ENCODE data around the gene APOBEC3A. TPM values are rescaled to one million over a fixed set of nuclear protein-coding genes. Genes with fewer than 3 reads are reported as not detected.
A peak's percentile ranks its signal among the peaks of the same experiment; 100 is the strongest.

Gene APOBEC3A
- 10 to 100 TPM in 3 of 6 donors, 1 to 10 TPM in 3; 3.0 to 27.3 (median 8.3) TPM for total RNA-seq

DNA sequence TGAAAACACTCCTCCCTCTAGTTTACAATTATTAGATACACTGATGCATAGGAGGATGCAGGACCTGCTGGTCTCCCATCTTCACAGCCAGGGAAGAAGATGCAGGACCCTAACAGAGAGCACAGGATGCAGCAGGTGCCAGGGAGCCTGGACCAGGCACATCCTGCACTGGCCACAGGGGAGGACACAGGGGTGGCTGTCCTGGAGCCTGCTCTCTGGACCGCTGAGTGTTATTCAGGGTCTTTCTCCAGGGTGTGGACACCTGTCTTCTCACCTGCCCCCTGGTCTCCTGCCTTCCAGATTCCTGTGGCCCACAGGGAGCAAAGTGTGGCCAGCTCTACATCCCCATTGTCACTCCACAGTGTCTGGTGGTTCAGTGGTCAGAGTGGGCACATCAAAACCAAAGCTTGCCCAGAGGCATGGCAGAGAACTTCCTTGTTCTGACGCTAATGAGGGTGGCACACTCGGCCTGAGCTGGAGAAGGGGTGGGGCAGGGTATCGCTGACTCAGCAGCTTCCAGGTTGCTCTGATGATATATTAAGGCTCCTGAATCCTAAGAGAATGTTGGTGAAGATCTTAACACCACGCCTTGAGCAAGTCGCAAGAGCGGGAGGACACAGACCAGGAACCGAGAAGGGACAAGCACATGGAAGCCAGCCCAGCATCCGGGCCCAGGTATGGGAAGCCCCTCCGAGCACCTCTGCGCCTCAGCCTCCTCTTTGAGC is at the start of gene APOBEC3A:
TSS of gene APOBEC3A (plus strand) at position 564 of the 725 bp plus-strand sequence. CDS start at position 647, 83 bp downstream.
- Histone ChIP-seq H3K4me1 (peaks cover 0 to 2% (median under 1%) of the 10 kb centered on the region in 4 donors), H3K36me3 (no peaks in the 10 kb centered on the region), H3K9me3 (no peaks in the 10 kb centered on the region), H3K27me3 (no peaks in the 10 kb centered on the region), H3K4me3 (no peak within 1 kb of the TSS), H3K27ac (peak within 1 kb of the TSS; percentile 38 to 57 (median 50))
- WGBS, 2 donors: 73 to 75% methylated on average over 9 to 11 of the region's 11 CpGs
- TF ChIP-seq POLR2AphosphoS5 (IDR thresholded peaks at IDR 0.05): no peak
- TF ChIP-seq CTCF (IDR thresholded peaks at IDR 0.05): no peak
- TF ChIP-seq EP300 (IDR thresholded peaks at IDR 0.05): no peak
- TF ChIP-seq POLR2A (IDR thresholded peaks at IDR 0.05): no peak
- peak; percentile 43 to 68 for ATAC-seq (ENCODE audit: low FRiP score in 2 of 2)
- peak in 1 of 2 donors; percentile 80 for DNase-seq

GRCh38 chr22:38907767-38908166 is 49.6 kb upstream of the APOBEC3A start:
- Histone ChIP-seq H3K27ac (no peak overlapping the region), H3K27me3 (no peaks in the 10 kb centered on the region), H3K4me1 (no peaks in the 10 kb centered on the region), H3K9me3 (no peaks in the 10 kb centered on the region), H3K36me3 (no peaks in the 10 kb centered on the region), H3K4me3 (no peak overlapping the region)
- ATAC-seq (ENCODE audit: low FRiP score in 2 of 2) (no peak), DNase-seq (no peak)
- TF ChIP-seq POLR2AphosphoS5 (IDR thresholded peaks at IDR 0.05) (no peak), EP300 (IDR thresholded peaks at IDR 0.05) (no peak), POLR2A (IDR thresholded peaks at IDR 0.05) (no peak), CTCF (IDR thresholded peaks at IDR 0.05) (no peak)
- 83 to 88% methylated on average over 2 of the region's 2 CpGs for WGBS, 2 donors

DNA sequence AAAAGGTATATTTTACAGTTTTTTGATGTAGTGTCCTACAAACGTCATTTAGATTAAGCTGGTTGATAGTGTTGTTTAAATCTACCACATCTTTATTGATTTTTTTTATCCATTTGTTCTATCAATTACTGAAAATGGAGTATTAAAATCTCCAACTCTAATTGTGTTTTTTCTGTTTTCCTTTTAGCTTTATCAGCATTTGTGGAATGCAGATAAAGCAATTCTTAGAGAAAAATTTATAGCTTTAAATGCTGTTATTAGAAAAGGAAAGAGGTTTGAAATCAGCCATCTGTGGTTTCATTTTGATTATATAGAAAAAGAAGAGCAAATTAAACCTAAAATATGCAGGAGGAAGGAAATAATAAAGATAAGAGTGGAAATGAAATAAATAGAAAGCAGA is 46.0 kb upstream of the APOBEC3A start:
- TF ChIP-seq POLR2A (IDR thresholded peaks at IDR 0.05): no peak
- no peak for TF ChIP-seq POLR2AphosphoS5 (IDR thresholded peaks at IDR 0.05)
- TF ChIP-seq CTCF (IDR thresholded peaks at IDR 0.05): no peak
- no peak for TF ChIP-seq EP300 (IDR thresholded peaks at IDR 0.05)
- WGBS, 2 donors: 59 to 75% methylated on average over 1 of the region's 1 CpG

GRCh38 chr22:38919631-38920190 is 37.7 kb upstream of the APOBEC3A start:
- ATAC-seq (ENCODE audit: low FRiP score in 2 of 2) (no peak), DNase-seq (no peak)
- Histone ChIP-seq H3K27ac (no peak overlapping the region), H3K36me3 (no peaks in the 10 kb centered on the region), H3K9me3 (no peaks in the 10 kb centered on the region), H3K4me1 (peaks cover 9 to 18% (median 14%) of the 10 kb centered on the region in 4 donors), H3K27me3 (no peaks in the 10 kb centered on the region), H3K4me3 (no peak overlapping the region)
- WGBS, 2 donors: 88 to 96% methylated on average over 1 of the region's 1 CpG
- TF ChIP-seq EP300 (IDR thresholded peaks at IDR 0.05) (no peak), CTCF (IDR thresholded peaks at IDR 0.05) (no peak), POLR2A (IDR thresholded peaks at IDR 0.05) (no peak), POLR2AphosphoS5 (IDR thresholded peaks at IDR 0.05) (no peak)

More for the DNA sequence above, 46.0 kb upstream of the APOBEC3A start:
- Histone ChIP-seq H3K9me3 (no peaks in the 10 kb centered on the region), H3K27ac (no peak overlapping the region), H3K27me3 (no peaks in the 10 kb centered on the region), H3K4me1 (no peaks in the 10 kb centered on the region), H3K36me3 (no peaks in the 10 kb centered on the region), H3K4me3 (no peak overlapping the region)
- no peak for ATAC-seq (ENCODE audit: low FRiP score in 2 of 2)
- DNase-seq: no peak
